HG03045 (cell line): ENCODE data around the gene SYNGR1.
"Not testable (repeated sequence)": the region's sequence is repeated elsewhere in the genome, so short reads cannot be mapped to it uniquely, and the experiment has no call there.

Experiments used
- ATAC-seq: cut with Tn5 transposase; IDR thresholded peaks from one replicate; pipeline ENCODE4 v1.9.1; 2021; ENCODE audit warnings: mild to moderate bottlenecking, moderate library complexity; ENCODE audit not compliant: unreplicated experiment

The SYNGR1 gene

GRCh38 chr22:39316440-39317083 is 33.2 kb upstream of the SYNGR1 start:
- ATAC-seq = no peak

DNA sequence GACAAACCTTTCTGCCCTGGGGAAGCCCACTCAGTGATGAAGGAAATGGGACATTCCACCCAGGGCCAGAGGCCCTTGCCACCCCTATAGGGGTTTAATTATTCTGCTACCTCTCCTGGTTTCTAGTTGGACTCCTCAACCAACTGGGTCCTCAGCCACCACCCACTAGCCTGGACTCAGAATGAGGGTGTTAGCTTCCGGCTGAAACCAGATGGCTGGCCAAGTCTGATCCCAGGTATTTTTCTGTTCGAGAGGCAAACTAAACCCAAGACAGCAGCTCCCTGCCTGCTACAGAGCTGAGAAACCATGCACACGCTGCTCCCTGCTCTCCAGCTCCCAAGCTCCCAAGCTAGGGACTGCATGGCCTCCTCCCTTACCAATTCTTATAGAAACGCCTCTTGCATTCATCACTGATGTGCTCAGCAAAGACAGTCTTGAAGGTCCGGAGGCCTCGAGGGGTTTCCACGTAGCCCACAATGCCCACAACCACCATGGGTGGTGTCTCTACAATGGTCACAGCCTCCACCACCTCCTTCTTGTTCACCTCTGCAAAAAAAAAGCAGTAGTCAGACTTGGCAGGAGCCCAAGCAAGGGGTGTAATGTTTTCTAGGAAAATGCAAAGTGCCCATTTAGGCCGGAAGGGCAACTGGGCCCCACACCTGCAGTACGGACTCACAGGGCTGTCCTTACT is 32.6 kb upstream of the SYNGR1 start:
- ATAC-seq = no peak

GRCh38 chr22:39317775-39318506 is 31.9 kb upstream of the SYNGR1 start:
- ATAC-seq = no peak

DNA sequence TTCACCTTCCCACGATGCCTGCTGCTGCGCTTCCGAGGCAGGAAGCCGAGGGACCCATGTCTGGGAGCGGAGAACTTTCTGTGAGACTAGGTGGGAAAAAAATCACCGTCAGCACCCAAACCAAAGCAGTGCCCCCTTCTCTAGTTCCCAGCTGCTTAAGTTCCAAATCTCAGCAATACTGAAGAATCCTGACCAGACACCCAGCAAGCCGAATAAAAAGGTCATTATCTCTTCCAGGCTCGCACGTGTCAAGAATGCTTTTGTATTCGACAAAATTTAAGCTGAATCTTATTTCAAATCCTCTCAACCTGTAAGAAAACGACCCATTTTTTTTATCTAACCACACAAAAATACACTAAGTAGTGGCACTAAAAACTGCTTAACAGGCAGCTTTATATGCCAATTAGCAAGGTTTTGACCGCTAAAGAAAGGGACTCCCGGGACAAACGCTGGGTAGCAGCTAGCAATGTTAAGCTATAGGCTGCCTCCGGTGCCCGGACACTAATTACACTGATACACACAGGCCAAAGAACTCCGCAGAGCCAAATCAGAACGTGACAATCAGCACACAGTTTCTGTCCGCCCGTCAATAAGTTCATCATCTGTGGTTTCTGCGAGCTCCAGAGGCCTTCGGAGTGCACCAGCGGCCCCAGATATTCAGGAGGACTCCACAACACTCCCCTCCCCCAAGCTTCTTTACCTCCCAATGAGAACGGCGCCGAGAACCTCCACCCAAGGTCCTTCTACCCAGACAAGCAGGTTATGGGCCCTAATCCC is 31.1 kb upstream of the SYNGR1 start:
- no peak for ATAC-seq

- ATAC-seq = peak; percentile 84
Measured at GRCh38 chr22:39319284-39320022, 30.3 kb upstream of the SYNGR1 start, which contains the start of gene RPL3. Gene RPL3, minus strand, starts transcription at chr22:39319623. Its CDS starts 26 bp downstream, at chr22:39319597.

GRCh38 chr22:39320616-39321029 is 29.2 kb upstream of the SYNGR1 start:
- ATAC-seq = not testable (repeated sequence)

DNA sequence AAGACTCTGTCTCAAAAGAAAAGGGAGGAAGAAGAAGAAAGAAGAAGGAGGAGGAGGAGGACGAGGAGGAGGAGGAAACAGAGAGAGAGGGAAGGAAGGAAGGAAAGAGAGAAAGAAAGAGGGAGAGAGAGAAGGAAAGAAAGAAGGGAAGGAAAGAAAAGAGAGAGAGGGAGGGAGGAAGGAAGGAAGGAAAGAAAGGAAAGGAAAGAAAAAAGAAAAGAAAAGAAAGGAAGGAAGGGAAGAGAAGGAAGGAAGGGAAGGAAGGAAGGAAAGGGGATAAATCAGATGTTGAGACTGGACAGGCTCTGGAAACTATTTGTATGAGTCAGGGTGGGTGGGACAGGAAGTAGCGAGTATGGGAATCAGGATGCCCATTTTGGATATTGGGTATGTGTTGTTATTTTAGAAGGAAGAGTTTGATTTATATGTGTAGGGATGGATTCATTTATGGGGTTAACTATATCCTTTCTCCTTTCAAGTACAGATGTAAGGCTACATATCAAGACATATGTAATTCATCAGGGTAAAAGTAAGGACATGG is 24.3 kb upstream of the SYNGR1 start:
- no peak for ATAC-seq

GRCh38 chr22:39327995-39328754 is 21.6 kb upstream of the SYNGR1 start:
- ATAC-seq = no peak

DNA sequence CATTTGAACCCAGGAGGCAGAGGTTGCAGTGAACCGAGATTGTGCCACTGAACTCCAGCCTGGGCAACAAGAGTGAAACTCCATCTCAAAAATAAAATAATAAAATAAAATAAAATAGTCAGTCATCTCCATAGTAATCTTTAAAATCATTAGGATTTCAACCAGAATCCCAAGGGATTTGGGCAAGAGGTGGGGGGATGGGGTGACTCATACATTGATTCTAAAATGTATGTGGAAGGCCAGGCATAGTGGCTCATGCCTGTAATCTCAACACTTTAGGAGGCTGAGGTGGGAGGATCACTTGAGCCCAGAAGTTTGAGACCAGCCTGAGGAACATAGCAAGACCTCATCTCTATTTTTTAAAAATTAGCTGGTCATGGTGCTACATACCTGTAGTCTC is 19.2 kb upstream of the SYNGR1 start:
- ATAC-seq = not testable (repeated sequence)

DNA sequence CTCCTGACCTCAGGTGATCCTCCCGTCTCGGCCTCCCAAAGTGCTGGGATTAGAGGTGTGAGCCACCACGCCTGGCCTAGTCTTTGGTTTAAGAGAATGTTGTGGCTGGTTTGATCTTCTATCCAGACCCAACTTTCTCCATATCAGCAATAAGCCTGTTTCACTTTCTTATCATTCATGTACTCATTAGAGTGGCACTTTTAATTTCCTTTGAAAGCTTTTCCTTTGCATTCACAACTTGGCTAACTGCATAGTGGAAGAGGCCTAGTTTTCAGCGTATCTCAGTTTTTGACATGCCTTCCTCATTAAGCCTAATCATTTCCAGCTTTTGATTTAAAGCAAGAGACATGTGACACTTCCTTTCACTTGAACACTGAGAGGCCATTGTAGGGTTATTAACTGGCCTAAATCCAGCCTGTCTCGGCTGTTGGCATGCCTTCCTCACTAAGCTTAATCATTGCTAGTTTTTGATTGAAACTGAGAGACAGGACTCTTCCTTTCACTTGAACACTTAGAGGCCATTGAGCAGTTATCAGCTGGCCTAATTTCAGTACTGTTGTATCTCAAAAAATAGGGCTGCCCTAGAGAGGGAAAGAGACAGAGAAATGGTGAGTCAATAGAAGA is 17.2 kb upstream of the SYNGR1 start:
- no peak for ATAC-seq

DNA sequence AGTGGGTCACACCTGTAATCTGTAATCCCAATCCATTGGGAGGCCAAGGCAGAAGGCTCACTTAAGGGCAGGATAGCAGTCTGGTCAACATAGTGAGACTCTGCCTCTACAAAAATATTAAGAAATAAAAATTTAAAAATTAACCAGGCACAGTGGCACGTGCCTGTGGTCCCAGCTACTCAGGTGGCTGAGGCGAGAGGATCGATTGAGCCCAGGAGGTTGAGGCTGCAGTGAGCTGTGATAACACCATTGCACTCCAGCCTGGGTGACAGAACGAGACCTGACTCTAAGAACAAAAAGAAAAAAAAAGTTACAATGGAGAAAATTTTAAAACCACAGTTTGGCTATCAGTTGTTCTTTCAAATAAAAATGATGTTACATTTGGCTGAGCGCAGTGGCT is 13.4 kb upstream of the SYNGR1 start:
- ATAC-seq = no peak

- ATAC-seq = not testable (repeated sequence)
Measured at GRCh38 chr22:39339775-39340174, 10.0 kb upstream of the SYNGR1 start.

DNA sequence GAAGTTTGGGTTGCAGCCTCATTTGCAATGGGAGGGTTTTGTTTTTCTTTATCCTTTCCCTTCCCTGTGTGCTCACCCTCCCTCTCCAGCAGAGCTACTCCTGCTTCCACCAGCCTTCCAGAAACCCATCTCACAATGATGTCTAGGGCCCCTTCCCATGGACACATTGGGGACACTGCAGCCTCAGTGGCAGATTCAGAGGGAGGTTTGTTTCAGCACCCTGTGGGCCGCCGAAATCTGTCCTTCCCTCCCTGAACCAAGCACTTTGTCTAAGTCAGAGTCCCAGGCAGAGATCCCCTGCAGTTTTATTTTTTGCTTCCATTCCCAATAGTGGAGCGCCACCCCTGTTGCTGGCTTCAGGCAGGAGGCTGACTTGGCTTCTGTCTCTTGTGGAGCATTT is 8.6 kb upstream of the SYNGR1 start:
- no peak for ATAC-seq

- ATAC-seq = no peak
Measured at GRCh38 chr22:39343259-39344045, 6.3 kb upstream of the SYNGR1 start.

GRCh38 chr22:39344046-39344390 is 5.8 kb upstream of the SYNGR1 start:
- ATAC-seq = no peak

DNA sequence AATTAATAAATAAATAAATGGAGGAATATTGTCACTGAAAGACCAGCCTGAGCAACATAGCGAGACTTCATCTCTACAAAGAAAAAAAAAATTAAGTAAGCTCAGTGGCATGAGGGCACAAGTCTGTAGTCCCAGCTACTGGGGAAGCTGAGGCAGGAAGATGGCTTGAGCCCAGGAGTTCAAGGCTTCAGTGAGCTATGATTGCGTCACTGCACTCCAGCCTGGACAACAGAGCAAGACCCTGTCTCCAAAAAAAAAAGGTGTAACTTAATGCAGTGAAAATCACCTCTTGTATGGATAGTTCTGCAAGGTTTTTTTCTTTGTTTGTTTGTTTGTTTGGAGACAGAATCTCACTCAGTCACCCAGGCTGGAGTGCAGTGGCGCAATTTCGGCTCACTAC is 4.6 kb upstream of the SYNGR1 start:
- ATAC-seq = no peak

- ATAC-seq = no peak
Measured at GRCh38 chr22:39348909-39349505, 784 bp upstream of the SYNGR1 start.

DNA sequence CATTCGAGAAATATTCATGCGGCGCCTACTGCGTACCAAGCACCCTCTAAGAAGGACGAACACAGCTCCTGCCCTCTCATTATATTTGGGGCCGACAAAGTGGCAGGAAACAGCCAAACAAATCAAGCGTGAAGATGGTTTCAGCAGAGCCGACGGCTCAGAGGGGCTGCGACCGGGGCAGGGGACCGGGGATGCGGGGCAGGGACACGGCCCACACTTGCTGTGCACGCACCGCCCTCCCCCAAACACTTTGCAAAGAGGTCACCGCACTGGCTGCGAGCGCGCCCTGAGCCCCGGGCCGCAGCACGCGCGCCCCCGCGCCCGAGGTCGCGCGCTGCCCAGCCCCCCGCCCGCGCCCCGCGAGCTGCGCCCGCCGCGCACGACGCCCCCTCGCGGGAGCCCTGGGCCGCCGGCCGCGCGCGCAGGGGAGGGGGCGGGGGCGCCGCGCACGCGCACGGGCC is 255 bp upstream of the SYNGR1 start:
- no peak for ATAC-seq
